ENCODE results near the gene VPREB1. TPM values are rescaled to one million over a fixed set of nuclear protein-coding genes. Genes with fewer than 3 reads are reported as not detected.

The VPREB1 gene
- polyA plus RNA-seq, 2 of the 4 experiments (the other 2 are of a cell fraction): not detected

DNA sequence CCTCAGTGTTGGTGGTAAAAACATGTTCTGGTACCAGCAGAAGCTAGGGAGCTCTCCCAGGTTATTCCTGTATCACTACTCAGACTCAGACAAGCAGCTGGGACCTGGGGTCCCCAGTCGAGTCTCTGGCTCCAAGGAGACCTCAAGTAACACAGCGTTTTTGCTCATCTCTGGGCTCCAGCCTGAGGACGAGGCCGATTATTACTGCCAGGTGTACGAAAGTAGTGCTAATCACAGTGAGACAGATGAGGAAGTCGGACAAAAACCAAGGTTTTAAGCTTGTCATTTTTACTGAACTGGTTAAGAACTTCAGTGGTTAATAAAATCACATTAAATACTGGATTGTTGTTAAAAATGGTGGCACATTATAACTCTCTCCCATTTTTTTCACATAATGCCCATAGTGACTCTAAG lies 42.6 kb upstream of the VPREB1 start:
- no peak for TF ChIP-seq PHF8 (IDR thresholded peaks at IDR 0.05; ENCODE audit: borderline replicate concordance, low read depth)
- TF ChIP-seq, protein P1, sequence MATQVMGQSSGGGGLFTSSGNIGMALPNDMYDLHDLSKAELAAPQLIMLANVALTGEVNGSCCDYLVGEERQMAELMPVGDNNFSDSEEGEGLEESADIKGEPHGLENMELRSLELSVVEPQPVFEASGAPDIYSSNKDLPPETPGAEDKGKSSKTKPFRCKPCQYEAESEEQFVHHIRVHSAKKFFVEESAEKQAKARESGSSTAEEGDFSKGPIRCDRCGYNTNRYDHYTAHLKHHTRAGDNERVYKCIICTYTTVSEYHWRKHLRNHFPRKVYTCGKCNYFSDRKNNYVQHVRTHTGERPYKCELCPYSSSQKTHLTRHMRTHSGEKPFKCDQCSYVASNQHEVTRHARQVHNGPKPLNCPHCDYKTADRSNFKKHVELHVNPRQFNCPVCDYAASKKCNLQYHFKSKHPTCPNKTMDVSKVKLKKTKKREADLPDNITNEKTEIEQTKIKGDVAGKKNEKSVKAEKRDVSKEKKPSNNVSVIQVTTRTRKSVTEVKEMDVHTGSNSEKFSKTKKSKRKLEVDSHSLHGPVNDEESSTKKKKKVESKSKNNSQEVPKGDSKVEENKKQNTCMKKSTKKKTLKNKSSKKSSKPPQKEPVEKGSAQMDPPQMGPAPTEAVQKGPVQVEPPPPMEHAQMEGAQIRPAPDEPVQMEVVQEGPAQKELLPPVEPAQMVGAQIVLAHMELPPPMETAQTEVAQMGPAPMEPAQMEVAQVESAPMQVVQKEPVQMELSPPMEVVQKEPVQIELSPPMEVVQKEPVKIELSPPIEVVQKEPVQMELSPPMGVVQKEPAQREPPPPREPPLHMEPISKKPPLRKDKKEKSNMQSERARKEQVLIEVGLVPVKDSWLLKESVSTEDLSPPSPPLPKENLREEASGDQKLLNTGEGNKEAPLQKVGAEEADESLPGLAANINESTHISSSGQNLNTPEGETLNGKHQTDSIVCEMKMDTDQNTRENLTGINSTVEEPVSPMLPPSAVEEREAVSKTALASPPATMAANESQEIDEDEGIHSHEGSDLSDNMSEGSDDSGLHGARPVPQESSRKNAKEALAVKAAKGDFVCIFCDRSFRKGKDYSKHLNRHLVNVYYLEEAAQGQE (IDR thresholded peaks at IDR 0.05): no peak
- TF ChIP-seq TP53 (CRISPR knock-in tag; IDR thresholded peaks at IDR 0.05): no peak
- TF ChIP-seq, protein P2, sequence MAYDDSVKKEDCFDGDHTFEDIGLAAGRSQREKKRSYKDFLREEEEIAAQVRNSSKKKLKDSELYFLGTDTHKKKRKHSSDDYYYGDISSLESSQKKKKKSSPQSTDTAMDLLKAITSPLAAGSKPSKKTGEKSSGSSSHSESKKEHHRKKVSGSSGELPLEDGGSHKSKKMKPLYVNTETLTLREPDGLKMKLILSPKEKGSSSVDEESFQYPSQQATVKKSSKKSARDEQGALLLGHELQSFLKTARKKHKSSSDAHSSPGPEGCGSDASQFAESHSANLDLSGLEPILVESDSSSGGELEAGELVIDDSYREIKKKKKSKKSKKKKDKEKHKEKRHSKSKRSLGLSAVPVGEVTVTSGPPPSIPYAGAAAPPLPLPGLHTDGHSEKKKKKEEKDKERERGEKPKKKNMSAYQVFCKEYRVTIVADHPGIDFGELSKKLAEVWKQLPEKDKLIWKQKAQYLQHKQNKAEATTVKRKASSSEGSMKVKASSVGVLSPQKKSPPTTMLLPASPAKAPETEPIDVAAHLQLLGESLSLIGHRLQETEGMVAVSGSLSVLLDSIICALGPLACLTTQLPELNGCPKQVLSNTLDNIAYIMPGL (CRISPR knock-in tag; IDR thresholded peaks at IDR 0.05; ENCODE audit: borderline replicate concordance): no peak
- TF ChIP-seq RFX5 (IDR thresholded peaks at IDR 0.05): no peak
- TF ChIP-seq RNF2 (IDR thresholded peaks at IDR 0.05; ENCODE audit: borderline replicate concordance, low read depth): no peak
- no peak for TF ChIP-seq RAD21 (conservative IDR thresholded peaks at IDR 0.05 in 1 of 2, IDR thresholded peaks at IDR 0.05 in 1 of 2)
- TF ChIP-seq RARB (CRISPR knock-in tag; IDR thresholded peaks at IDR 0.05): no peak
- no peak for TF ChIP-seq EHF (CRISPR knock-in tag; IDR thresholded peaks at IDR 0.05)
- TF ChIP-seq, protein P3, sequence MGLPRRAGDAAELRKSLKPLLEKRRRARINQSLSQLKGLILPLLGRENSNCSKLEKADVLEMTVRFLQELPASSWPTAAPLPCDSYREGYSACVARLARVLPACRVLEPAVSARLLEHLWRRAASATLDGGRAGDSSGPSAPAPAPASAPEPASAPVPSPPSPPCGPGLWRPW (IDR thresholded peaks at IDR 0.05): no peak
- TF ChIP-seq BHLHE40 (IDR thresholded peaks at IDR 0.05; ENCODE audit: low read depth, low read length): no peak
- TF ChIP-seq ZSCAN20 (CRISPR knock-in tag; IDR thresholded peaks at IDR 0.05): no peak
- no peak for TF ChIP-seq SREBF2 (IDR thresholded peaks at IDR 0.05)
- TF ChIP-seq KDM1A (IDR thresholded peaks at IDR 0.05; ENCODE audit: low read depth): no peak
- no peak for TF ChIP-seq KDM5A (IDR thresholded peaks at IDR 0.05)
- TF ChIP-seq, protein P4, sequence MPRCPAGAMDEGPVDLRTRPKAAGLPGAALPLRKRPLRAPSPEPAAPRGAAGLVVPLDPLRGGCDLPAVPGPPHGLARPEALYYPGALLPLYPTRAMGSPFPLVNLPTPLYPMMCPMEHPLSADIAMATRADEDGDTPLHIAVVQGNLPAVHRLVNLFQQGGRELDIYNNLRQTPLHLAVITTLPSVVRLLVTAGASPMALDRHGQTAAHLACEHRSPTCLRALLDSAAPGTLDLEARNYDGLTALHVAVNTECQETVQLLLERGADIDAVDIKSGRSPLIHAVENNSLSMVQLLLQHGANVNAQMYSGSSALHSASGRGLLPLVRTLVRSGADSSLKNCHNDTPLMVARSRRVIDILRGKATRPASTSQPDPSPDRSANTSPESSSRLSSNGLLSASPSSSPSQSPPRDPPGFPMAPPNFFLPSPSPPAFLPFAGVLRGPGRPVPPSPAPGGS (IDR thresholded peaks at IDR 0.05): no peak
- no peak for TF ChIP-seq CHD4 (IDR thresholded peaks at IDR 0.05; ENCODE audit: borderline replicate concordance)
- no peak for TF ChIP-seq ZC3H11A (IDR thresholded peaks at IDR 0.05)
- TF ChIP-seq, protein P5, sequence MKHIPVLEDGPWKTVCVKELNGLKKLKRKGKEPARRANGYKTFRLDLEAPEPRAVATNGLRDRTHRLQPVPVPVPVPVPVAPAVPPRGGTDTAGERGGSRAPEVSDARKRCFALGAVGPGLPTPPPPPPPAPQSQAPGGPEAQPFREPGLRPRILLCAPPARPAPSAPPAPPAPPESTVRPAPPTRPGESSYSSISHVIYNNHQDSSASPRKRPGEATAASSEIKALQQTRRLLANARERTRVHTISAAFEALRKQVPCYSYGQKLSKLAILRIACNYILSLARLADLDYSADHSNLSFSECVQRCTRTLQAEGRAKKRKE (CRISPR knock-in tag; IDR thresholded peaks at IDR 0.05; ENCODE audit: low read depth): no peak
- no peak for TF ChIP-seq MAFK (IDR thresholded peaks at IDR 0.05; ENCODE audit: partially characterized antibody)
- ChIA-PET POLR2A (no interaction called here), CTCF (interaction anchor here (0.6 to 3.1 kb wide), 14 partner anchors 8 to 170 kb away, joined by 3 to 27 read pairs (median 5); no protein-coding TSS in a partner anchor)
- Histone ChIP-seq H3K9me3 (no peaks in the 10 kb centered on the region), H3K27ac (no peak overlapping the region), H3K4me1 (no peaks in the 10 kb centered on the region), H3K4me3 (no peak overlapping the region), H3K4me2 (no peak overlapping the region)
- 21% methylated on average over 6 of the region's 6 CpGs for WGBS (ENCODE audit: missing lambda C conversion rate)
- ATAC-seq (no peak), FAIRE-seq (no peak), DNase-seq (ENCODE audit: low read depth in 1 of 2, low spot score in 1 of 2) (no peak)

All from A549 (cell line).